T-helper 1 cell (primary cell): ENCODE results near the gene MXRA7.

Experiments
- DNase-seq, 5 donors: peaks; one replicate each; pipeline ENCODE4 v3.0.0-alpha.2; 2012 to 2020

MXRA7 gene

DNA sequence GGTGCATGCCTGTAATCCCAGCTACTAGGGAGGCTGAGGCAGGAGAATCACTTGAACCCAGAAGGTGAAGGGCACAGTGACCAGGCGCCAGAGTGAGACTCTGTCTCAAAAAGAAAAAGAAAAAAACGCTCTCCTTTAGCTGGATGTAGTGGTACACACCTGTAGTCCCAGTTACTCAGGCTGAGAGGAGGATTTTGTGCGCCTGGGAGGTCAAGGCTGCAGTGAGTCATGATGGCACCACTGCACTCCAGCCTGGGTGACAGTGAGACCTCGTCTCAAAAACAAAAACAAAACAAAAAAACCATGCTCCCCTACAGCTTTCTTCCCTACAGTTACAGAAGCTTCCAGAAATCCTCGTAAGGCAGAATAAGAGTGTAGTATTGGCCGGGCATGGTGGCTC is 34.1 kb downstream of the MXRA7 start:
- no peak for DNase-seq

DNA sequence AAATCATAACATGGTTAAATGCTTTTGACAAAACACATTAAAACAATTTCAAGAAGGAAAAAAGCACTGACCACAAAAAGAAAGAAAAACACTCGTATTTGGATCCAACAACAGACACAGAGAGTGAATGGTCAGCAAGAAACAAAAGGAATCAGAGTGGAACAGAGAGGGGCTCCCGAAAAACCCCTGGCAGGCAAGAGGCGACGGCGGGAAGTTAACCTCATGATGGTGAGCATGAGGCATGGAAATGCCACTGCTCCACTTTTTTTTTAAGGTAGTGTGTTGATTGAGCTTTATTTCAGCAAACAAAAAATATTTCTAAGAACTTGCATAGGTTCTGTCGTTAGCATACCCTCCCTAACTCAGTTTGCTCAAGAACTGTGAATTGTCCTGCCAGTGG is 35.1 kb downstream of the MXRA7 start:
- no peak for DNase-seq

DNA sequence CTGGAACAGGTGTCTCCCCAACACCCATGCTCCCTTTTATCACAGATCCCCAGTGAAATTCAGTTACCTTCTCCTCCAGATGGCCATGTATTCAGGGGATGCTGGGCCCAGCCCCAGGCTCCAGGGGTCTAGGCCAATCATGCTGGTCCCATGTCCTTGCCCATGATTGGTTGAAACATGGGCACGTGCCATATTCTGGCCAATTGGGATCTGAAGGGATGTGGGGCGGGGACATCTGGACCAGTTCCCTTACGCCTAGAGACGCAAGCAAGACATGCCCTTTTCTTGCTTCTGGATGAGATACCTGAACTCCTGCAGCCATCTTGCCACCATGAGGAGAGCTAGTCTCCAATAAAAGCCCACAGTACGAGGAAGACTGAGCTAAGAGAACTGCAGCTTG is 36.2 kb downstream of the MXRA7 start:
- no peak for DNase-seq

DNA sequence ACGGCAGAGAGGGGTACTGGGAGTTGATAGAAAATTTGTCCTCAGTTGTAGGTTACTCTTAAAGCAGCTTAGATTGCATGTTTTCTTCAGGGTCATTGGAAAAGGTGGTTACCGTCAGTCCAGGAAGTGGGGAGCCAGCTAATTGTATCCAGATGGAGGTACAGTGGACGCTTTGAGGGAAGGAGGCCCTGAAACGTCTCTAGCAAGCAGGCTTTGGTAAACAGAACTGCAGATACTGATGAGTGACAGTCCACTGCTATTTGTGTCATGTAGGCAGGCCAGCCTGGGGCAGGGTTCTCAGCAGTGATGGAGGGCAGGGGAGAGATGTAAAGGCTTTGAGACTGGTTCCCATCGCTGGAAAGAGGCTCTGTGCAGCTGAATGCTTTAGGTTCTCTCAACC is 37.0 kb downstream of the MXRA7 start:
- DNase-seq = no peak

DNA sequence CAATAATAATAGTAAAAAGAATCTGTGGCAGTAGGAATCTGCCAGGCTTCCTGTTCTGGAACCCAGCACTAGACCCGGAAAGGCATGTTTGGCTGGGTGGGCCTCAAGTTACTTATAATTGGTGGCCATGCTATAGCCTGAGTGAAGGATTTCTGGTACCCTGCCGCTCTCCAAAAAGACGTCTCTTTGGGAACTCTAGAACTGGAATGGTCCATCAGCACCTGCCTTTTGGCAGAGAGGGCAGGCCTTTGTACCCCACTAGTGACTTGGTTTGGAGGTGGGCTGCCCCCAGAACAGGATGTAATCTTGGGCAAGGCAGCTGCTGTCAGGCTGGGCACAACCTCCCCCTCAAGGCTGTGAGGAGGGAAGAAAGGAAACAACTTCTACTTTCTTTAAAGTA is 37.9 kb downstream of the MXRA7 start:
- DNase-seq = no peak

DNA sequence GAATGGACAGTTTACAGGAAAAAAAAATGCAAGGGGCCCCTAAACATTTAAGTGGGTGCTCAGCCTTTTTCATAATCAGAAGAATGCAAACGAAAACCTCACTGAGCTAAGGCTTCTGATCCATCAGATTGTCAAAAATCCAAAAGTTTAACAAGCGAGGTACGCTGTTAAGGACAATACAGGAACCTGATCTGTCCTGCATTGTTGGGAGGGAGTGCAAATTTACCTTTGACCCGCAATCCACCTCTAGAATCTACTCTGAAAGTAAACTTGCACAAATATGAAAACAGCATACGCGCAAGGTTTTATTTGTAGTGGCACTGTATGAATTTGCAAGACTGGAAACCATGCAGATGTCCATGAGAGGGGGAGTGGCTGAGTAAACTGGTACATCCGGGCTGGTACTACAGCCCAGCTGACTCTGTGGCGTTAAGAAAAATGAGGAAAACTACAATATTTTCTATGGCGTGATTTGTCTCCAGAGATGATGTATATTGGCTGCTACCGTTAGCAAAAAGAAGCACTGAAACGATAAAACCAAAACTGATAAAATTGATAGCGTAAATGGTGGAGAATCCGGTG is 38.4 kb downstream of the MXRA7 start:
- DNase-seq = no peak

DNA sequence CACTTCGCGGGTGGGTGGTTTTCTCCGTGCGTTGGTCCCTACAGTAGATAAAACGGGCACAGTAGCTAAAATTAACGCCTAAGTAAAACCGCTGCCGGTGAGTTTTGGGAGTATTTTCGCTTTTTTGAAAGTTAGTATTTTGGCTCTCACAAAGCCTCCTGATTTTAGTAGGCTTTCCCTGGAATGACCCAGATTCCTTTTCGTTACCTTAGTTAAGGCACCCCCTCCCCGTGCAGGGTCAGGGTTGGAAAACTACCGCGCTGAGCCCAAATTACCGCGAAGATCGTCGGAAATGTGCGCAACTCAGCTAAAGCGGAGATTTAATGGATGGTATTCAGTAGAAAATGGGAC is 38.9 kb downstream of the MXRA7 start:
- DNase-seq = no peak

DNA sequence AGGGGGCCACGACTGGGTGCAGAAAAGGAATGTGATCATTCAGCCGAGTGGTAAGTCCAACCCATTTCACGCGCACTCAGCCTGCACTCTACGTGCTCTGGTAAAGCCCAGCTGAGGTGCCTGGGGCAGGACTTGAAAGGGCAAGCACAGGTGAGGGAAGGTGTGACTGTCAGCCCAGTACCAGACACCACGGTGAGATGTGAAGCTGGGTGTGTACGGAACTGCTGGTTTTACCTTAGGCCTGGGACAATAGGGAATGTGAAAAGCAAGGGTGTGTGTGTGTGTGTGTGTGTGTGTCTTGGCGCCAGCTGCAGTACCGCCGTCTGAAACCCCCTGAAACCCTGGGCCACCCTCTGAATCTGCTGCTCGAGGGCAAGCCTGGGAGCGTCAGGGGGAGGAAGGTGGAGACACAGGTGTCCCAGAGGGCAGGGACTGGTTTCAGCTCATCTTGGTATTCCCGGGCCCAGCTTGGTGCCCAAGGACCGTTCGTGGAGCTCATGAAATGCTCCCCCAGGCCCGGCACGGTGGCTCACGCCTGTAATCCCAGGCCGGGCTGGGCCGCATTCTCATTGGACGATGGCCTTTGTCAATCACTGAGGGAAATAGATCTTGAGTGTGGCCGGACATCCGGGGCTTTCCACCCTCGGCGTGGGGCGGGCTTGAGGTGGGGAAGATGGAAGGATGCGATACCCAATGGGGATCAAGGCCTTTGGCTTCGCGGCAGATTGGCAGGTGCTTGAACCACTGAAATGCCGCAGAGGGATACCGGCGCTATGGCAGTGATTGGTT is 39.4 kb downstream of the MXRA7 start:
- peak; percentile 97 to 100 (median 98) for DNase-seq

DNA sequence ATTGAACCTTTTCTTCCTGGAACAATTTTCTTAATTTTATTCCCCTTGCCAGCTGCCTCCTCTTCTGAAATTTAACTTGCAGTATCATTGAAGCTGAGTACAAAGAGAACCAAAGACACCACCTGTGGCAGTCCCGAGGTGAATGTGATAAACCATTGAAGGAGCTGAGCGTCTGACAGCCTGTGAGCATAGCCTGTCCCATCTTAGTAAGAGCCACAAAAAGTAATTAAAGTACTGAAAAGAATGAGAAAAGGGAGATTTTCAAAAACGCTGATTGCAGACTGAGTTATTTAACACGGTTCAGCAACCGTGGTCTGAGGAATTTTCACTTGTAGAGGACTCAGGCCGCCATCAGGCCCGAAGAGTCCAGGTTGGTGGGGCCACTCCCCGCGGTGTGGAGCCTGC is 40.0 kb downstream of the MXRA7 start:
- DNase-seq = no peak

DNA sequence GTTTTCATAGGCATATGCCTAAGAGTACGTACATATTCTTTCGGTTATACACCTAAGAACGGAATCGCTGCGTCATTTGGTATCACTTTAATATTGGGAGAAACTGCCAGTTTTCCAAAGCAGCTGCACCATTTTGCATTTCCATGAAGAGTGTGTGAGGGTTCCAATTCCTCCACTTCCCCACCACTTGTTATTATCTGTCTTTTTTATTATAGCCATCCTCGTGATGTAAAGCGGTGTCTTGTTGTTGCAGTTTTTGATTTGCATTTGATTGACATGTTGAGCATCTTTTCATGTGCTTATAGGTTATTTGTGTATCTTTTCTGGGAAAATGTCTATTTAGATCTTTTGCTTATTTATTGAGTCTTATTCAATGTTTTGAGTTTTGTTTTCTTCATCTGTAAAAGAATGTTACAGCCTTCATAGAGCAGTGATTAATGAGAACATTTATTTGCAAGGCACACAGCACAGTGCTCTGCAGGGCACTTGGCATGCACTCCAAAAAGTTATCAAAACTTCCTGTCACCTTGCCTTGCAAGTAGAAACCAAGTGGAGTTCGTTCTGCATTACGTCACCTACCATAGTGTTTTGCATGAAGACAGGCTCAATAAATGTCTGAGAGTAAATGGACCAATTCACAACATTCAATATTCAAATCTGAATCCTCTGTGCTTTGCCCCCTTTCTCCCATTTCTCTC is 40.6 kb downstream of the MXRA7 start:
- peak in 1 of 5 donors; percentile 23 for DNase-seq

DNA sequence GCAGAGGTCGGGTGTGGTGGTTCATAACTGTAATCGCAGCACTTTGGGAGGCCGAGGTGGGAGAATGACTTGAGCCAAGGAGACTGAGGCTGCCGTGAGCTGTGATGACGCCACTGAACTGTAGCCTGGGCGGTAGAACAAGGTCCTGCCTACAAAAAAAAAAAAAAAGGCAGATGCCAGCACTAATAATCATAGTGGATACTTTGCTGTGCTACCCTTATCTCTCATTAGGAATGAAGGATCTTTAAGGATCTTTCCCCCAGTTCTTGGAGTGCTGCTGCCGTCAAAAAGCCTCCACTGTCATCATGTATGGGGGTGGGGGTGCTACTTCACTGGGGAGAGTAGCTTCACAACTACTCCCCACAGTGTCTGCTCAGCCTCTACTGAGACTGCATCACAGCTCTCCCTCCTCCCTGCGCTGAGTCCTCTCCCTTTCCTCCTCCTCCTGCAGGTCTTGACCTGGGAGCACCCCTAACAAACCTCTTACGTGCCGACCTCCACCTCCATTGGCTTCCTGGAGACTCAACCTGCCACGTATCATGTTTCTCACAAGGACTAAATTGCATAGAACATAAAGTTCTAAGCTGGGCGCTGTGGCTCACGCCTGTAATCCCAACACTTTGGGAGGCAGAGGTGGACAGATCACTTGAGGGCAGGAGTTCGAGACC is 42.8 kb downstream of the MXRA7 start:
- DNase-seq = no peak

DNA sequence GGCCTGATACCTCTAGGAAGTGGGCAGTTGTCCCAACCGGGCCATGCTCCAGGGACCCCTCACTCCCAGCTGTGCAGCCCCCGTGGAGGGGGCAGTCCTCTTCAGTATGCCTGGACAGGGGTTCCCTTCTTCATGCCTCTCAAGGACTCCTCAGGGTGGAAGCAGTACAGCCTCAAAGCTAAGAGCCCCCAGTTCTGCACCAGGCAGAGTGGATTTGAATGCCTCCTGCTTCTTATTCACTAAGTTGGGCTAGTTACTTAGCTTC is 43.3 kb downstream of the MXRA7 start:
- no peak for DNase-seq

DNA sequence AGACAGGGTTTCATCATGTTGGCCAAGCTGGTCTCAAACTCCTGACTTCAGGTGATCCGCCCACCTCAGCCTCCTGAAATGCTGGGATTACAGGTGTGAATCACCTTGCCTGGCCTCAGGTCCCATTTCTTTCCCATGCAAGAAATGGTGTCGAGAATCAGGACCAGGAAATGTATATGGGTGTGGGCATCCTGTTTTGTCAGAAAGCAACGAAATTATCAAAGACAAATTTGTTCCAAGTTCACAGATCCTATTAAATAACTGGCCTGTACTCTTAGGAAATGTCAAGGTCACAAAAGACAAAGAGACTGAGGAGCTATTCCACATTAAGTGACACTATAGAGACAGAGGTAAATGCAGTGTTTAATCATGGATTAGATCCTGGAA is 50.1 kb downstream of the MXRA7 start:
- no peak for DNase-seq

DNA sequence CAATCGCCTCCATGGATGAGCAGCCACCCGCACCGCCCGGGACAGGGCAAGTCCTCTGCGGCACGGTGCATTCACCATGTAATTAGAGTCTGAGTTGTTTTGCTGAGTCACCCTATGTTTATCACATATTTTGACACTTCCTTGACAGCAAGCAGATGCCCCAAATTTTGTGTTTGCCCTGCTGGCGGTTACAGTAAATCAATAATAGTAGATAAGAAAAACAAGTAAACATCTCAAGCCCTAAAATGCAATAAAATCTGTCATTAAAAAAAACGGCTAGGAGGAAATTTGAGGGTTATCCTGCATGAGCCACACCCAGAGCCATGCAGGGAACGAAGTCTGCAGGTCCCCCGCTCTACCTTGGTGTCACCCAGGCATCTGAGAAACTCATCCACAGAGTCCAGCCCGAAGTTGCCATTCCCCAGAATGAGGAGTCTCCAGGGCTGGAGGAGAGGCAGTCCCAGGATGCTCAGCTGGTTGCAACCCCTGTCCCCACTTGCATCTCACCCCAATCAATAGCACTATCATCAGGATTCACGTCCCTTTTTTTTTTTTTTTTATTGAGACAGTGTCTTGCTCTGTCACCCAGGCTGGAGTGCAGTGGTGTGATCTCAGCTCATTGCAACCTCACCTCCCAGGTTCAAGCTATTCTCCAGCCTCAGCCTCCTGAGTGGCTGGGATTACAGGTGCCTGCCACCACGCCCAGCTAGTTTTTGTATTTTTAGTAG is 50.7 kb downstream of the MXRA7 start:
- peak in 1 of 5 donors; percentile 57 for DNase-seq

DNA sequence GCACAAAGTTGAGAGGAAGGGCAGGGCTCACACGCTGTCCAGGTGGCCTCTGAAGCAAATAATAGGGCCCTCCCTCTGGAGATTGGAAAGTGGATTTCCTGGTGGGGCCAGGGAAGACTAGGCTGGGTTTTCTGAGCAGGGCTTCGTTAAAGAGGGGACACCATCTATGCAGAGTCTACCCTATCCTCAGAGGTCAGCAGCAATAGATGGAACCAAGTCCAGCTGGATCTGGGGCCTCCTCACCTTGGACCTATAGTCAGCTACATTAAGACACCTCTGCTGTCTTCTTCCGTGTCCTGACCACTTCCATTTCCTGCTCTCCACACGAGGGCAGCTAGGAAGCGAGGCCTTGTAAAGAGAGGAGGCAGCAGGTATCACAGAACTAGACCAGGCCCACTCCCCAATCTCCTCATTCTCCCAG is 52.5 kb downstream of the MXRA7 start:
- DNase-seq = peak in 1 of 5 donors; percentile 30

DNA sequence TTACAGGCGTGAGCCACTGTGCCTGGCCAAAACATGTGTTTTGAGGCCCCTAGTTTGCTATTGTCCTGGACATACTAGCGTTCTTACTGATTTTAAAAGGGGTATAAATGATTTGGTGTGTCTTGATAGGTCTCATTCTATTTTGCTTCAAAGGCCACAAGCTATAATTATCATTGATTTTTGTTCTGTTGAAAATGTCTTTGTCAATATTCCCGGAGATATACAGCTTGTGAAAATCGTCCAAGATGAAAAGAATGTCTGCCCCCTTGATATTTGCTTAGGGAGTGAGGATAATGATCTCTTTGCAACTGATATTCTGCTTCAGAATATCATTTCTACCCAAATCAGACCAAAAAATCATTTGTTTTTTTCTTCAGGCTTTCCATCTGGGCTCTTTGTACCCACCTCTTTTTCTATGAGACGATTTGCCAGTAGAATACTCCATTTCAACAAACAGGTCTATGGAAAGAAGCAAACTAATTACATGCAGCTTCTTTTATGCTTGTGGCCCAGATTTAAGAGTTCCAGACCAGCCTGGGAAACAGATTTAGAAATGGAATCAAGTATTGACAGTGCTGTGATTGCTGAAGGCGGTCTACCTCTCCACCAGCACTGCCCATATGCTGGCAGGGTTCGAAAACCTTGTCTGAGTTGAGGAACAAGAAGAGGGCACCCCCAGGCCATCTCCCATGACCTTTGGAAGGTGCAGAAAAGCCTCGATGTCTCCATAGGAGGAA is 53.1 kb downstream of the MXRA7 start:
- DNase-seq = no peak

DNA sequence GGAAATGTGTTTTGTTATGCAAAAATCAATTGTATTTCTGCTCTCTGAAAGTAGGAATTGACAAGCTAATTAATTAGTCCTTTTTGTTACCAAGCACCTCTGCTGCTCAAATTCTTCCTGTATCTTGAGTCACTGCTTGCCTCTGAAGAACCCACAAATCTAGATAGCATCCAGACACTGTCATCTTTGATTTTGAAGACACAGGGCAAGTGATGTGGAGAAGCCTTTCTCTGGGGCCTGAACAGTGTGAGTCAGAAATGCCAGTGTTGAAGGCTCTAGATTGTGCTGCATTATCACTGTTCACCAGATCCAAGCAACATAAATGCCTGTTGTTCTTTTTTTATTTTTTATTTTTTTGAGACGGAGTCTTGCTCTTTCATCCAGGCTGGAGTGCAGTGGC is 56.4 kb downstream of the MXRA7 start:
- DNase-seq = no peak

DNA sequence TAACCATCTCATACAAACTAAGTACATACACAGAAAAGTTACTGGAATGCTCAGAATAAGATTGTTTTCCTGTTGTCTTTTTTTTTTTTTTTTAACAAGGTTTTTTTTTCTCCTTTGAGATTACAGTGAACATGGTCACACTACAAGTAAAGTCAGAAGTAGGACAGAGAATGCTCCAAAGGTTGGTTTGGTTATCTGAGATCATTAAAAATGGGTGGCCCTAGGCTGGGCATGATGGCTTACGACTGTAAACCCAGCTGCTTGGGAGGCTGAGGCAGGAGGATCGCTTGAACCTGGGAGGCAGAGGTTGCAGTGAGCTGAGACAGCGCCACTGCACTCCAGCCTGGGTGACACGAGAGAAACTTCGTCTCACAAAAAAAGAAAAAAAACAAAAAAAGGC is 60.3 kb downstream of the MXRA7 start:
- no peak for DNase-seq

DNA sequence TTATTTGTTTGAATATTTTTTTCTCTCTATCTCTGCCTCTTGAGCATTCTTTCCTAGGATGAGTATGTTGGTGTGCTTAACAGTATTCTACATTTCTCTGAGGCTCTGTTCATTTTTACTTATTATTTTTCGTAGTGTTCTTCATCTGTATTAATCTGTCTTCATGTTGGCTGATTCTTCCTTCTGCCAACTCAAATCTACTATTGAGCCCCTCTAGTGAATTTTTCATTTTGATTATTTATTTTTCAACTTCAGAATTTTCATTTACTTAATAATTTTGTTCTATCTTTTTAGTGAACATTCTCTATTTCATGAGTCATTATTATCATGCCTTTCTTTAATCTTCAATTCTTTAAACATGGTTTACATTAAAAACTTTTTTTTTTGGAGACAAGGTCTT is 64.1 kb downstream of the MXRA7 start:
- no peak for DNase-seq

DNA sequence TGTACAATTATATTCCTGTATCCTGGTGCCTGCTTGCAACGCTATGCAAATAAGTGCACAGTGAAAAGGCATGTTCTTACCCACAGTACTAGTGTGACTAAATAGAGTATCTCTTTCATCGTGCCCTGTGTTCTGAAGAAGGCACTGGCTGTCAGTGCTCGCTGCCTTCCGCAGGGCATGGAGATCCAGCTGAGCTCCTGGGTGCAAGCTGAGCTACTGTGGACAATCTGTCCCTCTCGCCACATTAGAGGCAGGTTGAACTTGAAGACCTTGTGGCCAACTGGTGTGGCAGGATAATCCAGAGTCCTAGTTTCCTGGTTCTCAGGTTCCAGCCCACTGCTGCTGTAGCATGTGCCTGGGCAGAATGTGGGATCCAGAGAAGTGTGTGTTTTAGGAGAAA is 65.3 kb downstream of the MXRA7 start:
- no peak for DNase-seq

DNA sequence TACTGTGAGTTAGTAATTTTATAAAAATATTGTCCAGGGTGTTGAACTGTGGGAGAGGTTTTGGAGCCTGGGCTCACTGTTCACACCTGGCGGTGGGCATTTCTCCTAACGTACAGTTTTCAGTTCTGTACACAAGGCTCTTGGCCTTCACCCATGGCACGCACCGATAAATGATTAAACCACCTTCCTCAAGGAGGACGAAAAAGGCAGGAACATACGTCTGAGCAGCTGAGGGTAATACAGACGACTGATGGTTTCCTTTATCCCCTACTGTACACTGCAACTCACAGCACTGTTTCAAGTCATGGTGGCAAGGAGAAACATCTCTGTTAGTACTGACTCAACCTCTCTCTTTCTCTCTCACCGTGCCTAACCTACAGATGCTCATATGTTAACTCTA is 65.8 kb downstream of the MXRA7 start:
- no peak for DNase-seq

DNA sequence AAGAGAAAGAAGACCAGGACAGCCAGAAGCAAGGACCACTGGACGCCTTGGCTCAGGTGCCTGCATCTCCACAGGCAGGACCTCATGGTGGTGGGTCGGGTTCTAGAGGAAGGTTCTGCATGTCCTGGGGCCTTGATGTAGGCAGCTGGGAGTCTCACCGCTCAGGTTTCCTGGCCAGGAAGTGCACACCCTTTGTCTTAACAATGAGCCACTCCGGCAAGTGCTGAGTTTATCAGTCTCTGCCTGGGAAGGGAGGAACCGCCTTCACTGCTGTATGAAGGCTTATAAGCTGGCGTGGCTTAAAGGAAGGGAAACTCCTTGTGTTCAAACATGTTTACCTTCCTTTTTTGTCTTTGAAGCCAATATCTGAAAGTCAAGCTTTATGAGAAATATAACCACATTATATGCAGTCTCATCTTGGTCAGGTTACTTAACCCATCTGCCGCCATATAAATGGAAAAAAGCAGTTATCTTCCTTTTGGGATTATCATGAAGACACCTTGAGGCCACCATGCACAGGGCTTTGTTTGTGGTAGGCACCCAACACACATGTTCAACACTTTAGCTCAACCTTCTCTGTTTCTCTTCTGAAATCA is 67.1 kb downstream of the MXRA7 start, which contains the start of gene ST6GALNAC1:
ST6GALNAC1 (minus strand) TSS at position 205 of the 596 bp plus-strand sequence; CDS start at position 86, 119 bp downstream.
- DNase-seq = peak in 2 of 5 donors; percentile 5 to 27
